DND-41 (cell line): ENCODE data around the gene HAP1.

Experiments used
- CTCF ChIP-seq: IDR thresholded peaks from 2 replicates; pipeline ENCODE4 v1.5.1; 2012; ENCODE audit warnings: borderline replicate concordance, low read length, moderate library complexity, mild to moderate bottlenecking; ENCODE audit not compliant: poor library complexity, severe bottlenecking; ENCODE audit errors: extremely low read depth
- EZH2 ChIP-seq: IDR thresholded peaks from 3 replicates; pipeline ENCODE4 v1.6.1; 2012; ENCODE audit warnings: borderline replicate concordance, low read depth, mild to moderate bottlenecking, moderate library complexity, low read length, inconsistent platforms; ENCODE audit not compliant: severe bottlenecking

- TF ChIP-seq CTCF (no peak), EZH2 (no peak)
These were observed 45.6 kb downstream of the HAP1 start, which contains the start of gene EIF1 for GRCh38 chr17:41688641-41689496.
